ENCODE measurements around the gene KPNB1. TPM values are rescaled to one million over a fixed set of nuclear protein-coding genes. Genes with fewer than 3 reads are reported as not detected.

KPNB1 gene
- total RNA-seq, 2 donors from 2014 or later, result 91.4 to 102 TPM

DNA sequence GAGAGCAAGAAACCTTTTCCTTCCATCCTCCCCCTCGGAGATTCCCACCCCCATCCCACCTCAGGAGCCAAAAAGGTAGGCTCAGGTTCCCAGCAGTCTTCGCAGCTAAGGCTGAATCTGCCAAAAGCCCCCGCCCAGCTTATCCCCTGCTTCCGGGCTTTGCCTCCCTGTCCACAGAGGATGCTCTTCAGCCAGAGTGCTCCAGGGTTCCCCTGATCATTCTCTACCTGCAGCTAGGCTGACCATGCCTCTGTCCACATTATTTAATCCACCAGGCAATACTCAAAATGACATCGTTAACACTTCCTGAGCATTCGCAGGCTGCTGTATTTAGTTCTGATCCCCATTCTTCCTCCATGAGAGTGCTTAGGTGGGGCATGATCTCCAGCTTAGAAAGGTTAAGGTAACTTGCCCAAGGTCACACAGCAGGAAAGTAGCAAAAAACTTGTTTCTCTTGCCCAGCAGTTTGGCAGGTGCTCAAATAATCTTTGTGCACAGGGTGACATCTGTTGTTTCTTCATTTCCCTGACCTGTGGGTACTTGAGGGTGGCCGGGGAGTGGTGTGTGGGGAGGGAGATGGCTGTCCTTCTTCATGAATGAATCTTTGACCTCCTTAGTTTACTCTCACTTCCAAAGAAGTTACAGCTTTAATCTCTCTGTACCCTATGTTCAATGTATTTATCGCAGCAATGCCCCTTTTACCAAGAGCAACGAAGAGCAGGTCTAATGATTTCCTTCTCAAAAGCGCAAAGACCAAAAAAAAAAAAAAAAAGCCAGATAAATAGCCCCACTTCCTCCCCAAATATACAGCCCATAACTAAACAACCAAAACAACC, 43.4 kb downstream of the KPNB1 start:
- peaks cover 0 to 33% of the 10 kb centered on the region in 2 donors for H3K4me1 ChIP-seq
- TF ChIP-seq, protein P1, sequence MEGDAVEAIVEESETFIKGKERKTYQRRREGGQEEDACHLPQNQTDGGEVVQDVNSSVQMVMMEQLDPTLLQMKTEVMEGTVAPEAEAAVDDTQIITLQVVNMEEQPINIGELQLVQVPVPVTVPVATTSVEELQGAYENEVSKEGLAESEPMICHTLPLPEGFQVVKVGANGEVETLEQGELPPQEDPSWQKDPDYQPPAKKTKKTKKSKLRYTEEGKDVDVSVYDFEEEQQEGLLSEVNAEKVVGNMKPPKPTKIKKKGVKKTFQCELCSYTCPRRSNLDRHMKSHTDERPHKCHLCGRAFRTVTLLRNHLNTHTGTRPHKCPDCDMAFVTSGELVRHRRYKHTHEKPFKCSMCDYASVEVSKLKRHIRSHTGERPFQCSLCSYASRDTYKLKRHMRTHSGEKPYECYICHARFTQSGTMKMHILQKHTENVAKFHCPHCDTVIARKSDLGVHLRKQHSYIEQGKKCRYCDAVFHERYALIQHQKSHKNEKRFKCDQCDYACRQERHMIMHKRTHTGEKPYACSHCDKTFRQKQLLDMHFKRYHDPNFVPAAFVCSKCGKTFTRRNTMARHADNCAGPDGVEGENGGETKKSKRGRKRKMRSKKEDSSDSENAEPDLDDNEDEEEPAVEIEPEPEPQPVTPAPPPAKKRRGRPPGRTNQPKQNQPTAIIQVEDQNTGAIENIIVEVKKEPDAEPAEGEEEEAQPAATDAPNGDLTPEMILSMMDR (IDR thresholded peaks at IDR 0.05), result no peak
- no peaks in the 10 kb centered on the region for H3K27me3 ChIP-seq
- H3K27ac ChIP-seq, result peak overlapping the region; percentile 95 to 96
- H3K36me3 ChIP-seq, result no peaks in the 10 kb centered on the region
- no peak for DNase-seq (ENCODE audit: low spot score)
- no peaks in the 10 kb centered on the region for H3K9me3 ChIP-seq
- peak overlapping the region; percentile 65 to 95 for H3K4me3 ChIP-seq

DNA sequence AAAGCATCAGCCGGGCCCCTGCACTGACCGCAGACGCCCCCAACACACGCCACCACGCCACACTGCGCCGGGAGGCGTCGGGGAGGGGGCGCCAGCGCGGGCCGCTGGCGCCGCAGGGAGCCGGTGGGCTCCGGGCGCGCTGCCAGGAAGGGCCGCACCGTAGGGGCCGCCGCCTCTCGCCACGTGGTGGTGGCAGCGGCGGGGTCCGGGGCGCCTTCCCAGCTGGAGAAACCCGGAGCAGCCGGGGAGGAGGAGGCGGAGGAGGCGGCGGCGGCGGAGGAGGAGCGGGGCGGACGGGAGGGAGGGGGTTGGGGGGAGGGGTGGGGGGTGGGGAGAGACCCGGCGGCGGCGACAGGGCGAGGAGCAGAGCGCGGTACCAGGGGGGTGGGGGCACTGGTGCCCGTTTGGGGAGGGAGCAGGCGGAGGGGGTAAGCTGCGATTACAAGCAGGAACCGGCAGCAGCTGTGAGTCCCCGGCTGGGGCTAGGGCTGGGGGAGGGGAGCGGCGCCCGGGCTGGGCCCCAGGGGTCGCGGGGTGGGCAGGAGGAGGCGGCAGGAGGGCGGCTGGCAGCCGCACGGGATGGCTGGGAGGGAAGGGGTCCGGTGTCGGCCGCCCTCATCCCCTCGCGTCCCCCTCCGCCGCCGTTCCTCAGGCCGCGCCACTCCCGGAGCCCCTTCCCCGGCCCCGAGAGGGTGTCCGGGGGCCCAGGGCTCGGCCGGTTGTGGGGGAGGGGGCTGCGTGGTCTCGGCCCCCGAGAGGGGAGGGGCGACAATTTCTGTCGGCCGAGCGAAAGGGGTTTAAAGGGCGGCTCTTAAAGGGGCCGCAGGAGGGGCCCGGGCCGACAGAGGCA, 44.2 kb downstream of the KPNB1 start, which contains the start of gene TBKBP1:
Gene TBKBP1, plus strand, starts transcription at position 431 of the 850 bp plus-strand sequence. CDS start 1,952 bp downstream, outside the sequence.
- no peak for DNase-seq (ENCODE audit: low spot score)
- Histone ChIP-seq H3K27me3 (no peaks in the 10 kb centered on the region), H3K4me3 (peak within 1 kb of the TSS; percentile 65 to 95), H3K27ac (peak within 1 kb of the TSS; percentile 95 to 96), H3K9me3 (no peaks in the 10 kb centered on the region), H3K36me3 (no peaks in the 10 kb centered on the region), H3K4me1 (peaks cover 0 to 33% of the 10 kb centered on the region in 2 donors)
- TF ChIP-seq, protein P1 (IDR thresholded peaks at IDR 0.05), result no peak

- TF ChIP-seq, protein P1 (IDR thresholded peaks at IDR 0.05), result no peak
- H3K27ac ChIP-seq, result peak overlapping the region; percentile 95 to 96
- no peaks in the 10 kb centered on the region for H3K27me3 ChIP-seq
- H3K36me3 ChIP-seq, result peaks cover 8% of the 10 kb centered on the region
- no peak for DNase-seq (ENCODE audit: low spot score)
- peak overlapping the region; percentile 65 to 95 for H3K4me3 ChIP-seq
- no peaks in the 10 kb centered on the region for H3K9me3 ChIP-seq
- H3K4me1 ChIP-seq, result peaks cover 0 to 33% of the 10 kb centered on the region in 2 donors
Observed at GRCh38 chr17:47694581-47695428, 45.1 kb downstream of the KPNB1 start.

GRCh38 chr17:47695429-47696376, 46.0 kb downstream of the KPNB1 start:
- Histone ChIP-seq H3K27me3 (no peaks in the 10 kb centered on the region), H3K27ac (peak overlapping the region; percentile 95 to 96), H3K36me3 (peaks cover 14% of the 10 kb centered on the region), H3K4me3 (peak overlapping the region; percentile 65 to 95), H3K9me3 (no peaks in the 10 kb centered on the region), H3K4me1 (peaks cover 0 to 33% of the 10 kb centered on the region in 2 donors)
- TF ChIP-seq, protein P1 (IDR thresholded peaks at IDR 0.05), result no peak
- DNase-seq (ENCODE audit: low spot score), result peak; percentile 76

Measured in right atrium auricular region (tissue), 2 donors.